ENCODE results near the gene NPIPB4. TPM values are rescaled to one million over a fixed set of nuclear protein-coding genes. Genes with fewer than 3 reads are reported as not detected.
A peak's percentile ranks its signal among the peaks of the same experiment; 100 is the strongest.
"Not testable (repeated sequence)": the region's sequence is repeated elsewhere in the genome, so short reads cannot be mapped to it uniquely, and the experiment has no call there.

Gene NPIPB4
- total RNA-seq (2014; rRNA removed; shearing (Covaris generic); ENCODE audit: low replicate concordance) = 6.9 and 10.9 TPM in 2 replicates

DNA sequence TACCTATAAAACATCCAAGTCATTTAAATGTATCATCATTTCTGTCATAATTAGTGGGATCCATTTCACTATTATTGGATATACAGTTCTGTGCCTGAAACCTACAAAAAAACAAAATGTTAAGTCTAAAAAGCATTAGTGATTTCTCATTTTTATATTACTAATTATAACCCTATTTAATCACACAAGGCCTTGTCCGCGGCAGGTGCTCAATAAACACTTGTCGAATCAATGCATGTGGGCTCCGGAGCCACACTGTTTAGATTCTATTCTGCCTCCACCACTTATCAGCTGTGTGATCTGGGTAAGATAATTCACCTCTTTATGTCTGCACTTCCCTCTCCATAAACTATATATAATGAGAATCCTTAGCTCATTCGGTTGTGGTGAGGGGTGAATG, at the start of gene NPIPB4:
Gene NPIPB4, minus strand, starts transcription at position 101 of the 400 bp plus-strand sequence. CDS start 378 bp downstream, outside the sequence.
- in situ Hi-C loops (cut with HindIII; ENCODE audit: low pct_unique_long_range_greater_than_20kb, low sequenced_read_pairs); DNase-seq (ENCODE audit: low read depth): not testable (repeated sequence)

GRCh38 chr16:21898998-21899397, 41.4 kb upstream of the NPIPB4 start:
- DNase-seq (ENCODE audit: low read depth); in situ Hi-C loops (cut with HindIII; ENCODE audit: low pct_unique_long_range_greater_than_20kb, low sequenced_read_pairs): not testable (repeated sequence)

- in situ Hi-C loops (cut with HindIII; ENCODE audit: low pct_unique_long_range_greater_than_20kb, low sequenced_read_pairs); DNase-seq (ENCODE audit: low read depth): not testable (repeated sequence)
Measured at GRCh38 chr16:21881988-21882387, 24.4 kb upstream of the NPIPB4 start.

DNA sequence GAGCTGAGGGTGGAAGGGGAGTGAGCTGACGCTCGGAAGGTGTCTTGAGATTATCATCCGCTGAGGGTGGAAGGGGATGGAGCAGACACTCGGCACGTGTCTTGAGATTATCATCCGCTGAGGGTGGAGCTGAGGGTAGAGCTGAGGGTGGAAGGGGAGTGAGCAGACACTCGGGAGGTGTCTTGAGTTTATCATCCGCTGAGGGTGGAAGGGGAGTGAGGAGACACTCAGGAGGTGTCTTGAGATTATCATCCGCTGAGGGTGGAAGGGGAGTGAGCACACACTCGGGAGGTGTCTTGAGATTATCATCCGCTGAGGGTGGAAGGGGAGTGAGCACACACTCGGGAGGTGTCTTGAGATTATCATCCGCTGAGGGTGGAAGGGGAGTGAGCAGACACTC, 20.4 kb downstream of the NPIPB4 start:
- in situ Hi-C loops (cut with HindIII; ENCODE audit: low pct_unique_long_range_greater_than_20kb, low sequenced_read_pairs); DNase-seq (ENCODE audit: low read depth): not testable (repeated sequence)

DNA sequence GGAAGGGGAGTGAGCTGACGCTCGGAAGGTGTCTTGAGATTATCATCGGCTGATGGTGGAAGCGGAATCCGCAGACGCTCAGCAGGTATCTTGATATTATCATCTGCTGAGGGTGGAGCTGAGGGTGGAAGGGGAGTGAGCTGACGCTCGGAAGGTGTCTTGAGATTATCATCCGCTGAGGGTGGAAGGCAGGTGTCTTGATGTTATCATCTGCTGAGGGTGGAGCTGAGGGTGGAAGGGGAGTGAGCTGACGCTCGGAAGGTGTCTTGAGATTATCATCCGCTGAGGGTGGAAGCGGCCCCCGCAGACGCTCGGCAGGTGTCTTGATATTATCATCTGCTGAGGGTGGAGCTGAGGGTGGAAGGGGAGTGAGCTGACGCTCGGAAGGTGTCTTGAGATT, 21.2 kb downstream of the NPIPB4 start:
- DNase-seq (ENCODE audit: low read depth); in situ Hi-C loops (cut with HindIII; ENCODE audit: low pct_unique_long_range_greater_than_20kb, low sequenced_read_pairs): not testable (repeated sequence)

- DNase-seq (ENCODE audit: low read depth); in situ Hi-C loops (cut with HindIII; ENCODE audit: low pct_unique_long_range_greater_than_20kb, low sequenced_read_pairs): not testable (repeated sequence)
Measured at GRCh38 chr16:21835747-21836146, 21.8 kb downstream of the NPIPB4 start.

DNA sequence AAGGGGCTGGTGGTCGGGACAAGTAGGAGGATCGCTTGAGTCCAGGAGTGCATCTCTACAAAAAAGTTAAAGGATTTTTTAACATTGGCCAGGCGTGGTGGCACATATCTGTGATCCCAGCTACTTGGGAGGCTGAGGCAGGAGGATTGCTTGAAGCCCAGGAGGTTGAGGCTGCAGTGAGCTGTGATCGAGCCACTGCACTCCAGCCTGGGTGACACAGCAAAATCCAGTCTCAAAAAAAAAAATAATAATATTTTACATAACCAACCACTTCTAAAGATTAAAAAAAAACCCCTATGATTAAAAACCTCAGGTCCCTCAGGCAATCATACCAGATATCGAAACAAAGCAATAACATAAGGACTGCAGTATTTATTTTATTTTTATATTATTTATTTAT, 23.3 kb downstream of the NPIPB4 start:
- DNase-seq (ENCODE audit: low read depth); in situ Hi-C loops (cut with HindIII; ENCODE audit: low pct_unique_long_range_greater_than_20kb, low sequenced_read_pairs): not testable (repeated sequence)

- DNase-seq (ENCODE audit: low read depth); in situ Hi-C loops (cut with HindIII; ENCODE audit: low pct_unique_long_range_greater_than_20kb, low sequenced_read_pairs): not testable (repeated sequence)
Measured at GRCh38 chr16:21829929-21830328, 27.6 kb downstream of the NPIPB4 start.

GRCh38 chr16:21826067-21826706, 31.4 kb downstream of the NPIPB4 start:
- in situ Hi-C loops (cut with HindIII; ENCODE audit: low pct_unique_long_range_greater_than_20kb, low sequenced_read_pairs); DNase-seq (ENCODE audit: low read depth): not testable (repeated sequence)

DNA sequence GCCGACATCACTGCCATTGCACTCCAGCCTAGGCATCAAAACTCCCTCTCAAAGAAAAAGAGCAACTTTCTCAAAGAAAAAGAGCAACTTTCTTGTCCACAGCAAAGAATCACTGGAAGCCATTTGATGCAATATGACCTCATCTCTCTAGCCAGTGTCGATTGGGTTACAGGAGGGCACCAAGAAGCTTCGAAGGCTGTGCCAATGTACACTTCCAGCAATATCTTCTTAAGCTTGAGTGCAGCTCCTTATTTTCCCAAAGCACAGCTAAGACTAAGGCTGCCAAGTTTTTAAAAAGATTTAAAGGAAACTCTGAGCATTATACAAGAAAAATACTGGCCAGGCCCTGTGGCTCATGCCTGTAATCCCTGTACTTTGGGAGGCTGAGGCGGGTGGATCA, 32.0 kb downstream of the NPIPB4 start:
- in situ Hi-C loops (cut with HindIII; ENCODE audit: low pct_unique_long_range_greater_than_20kb, low sequenced_read_pairs) = not testable (repeated sequence)

DNA sequence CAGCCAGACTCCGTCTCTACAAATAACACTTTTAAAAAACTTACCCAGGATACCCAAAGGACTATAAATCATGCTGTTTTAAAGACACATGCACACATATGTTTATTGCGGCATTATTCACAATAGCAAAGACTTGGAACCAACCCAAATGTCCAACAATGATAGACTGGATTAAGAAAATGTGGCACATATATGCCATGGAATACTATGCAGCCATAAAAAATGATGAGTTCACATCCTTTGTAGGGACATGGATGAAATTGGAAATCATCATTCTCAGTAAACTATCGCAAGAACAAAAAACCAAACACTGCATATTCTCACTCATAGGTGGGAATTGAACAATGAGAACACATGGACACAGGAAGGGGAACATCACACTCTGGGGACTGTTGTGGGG, 34.3 kb downstream of the NPIPB4 start:
- in situ Hi-C loops (cut with HindIII; ENCODE audit: low pct_unique_long_range_greater_than_20kb, low sequenced_read_pairs); DNase-seq (ENCODE audit: low read depth): not testable (repeated sequence)

More for the DNA sequence above, 32.0 kb downstream of the NPIPB4 start:
- DNase-seq (ENCODE audit: low read depth) = not testable (repeated sequence)

DNA sequence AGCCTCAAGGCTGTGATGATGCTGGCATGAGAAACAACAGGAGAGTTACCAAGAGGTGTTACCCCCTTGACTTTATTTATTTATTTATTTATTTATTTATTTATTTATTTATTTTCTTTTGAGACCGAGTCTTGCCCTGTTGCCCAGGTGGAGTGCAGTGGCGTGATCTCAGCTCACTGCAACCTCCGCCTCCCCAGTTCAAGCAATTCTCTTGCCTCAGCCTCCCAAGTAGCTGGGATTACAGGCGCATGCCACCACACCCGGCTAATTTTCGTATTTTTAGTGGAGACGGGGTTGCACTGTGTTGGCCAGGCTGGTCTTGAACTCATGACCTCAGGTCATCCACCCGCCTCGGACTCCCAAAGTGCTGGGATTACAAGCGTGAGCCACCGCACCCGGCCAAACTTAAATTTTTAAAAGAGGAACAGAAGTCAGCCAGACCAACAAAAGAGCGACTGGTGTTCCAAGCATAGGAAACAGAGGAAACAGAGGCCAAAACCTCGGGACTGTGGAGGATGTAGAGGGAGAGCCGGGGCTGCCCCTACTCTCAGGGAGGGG, 36.6 kb downstream of the NPIPB4 start:
- in situ Hi-C loops (cut with HindIII; ENCODE audit: low pct_unique_long_range_greater_than_20kb, low sequenced_read_pairs) = not testable (repeated sequence)

DNA sequence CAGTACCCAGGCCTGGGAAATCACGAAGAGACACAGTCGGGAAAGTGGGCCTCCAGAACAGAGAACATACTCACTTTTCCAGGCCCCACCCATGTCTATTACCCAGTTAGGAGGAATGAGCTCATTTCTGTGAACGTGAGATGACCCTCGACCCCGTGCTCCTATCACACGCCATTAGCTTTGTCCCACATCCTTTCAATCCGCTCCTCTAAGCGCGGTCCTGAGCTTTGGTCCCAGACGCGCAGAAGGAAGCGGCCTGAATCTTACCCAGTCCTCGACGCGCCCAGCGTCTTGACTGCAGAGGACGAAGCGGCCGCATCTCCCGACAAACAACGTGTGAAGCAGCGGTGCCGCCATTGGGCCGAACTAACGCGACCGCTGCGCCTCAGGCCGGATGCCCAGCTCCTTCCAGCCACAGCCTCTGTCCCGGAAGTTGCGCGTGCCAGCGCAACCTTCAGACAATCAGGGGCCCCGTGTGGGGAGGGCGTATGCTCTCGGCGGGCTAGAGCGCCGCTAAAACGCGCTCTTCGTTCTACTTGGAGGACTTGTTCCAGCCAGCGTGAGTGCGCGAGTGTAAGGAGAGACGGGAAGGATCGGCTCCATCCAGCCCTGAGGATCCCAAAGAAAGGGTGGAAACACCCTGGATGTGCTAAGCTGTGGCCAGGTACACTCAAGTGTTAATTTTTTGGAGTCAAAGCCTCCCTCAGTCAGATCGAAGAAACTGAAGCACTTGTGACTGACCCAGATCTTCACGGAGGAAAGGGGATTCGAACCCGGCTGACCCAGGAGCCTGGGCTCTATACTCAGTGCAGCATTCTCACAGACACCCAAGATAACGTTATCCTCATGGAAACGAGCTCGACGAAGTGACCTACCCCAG, 37.3 kb downstream of the NPIPB4 start:
- in situ Hi-C loops (cut with HindIII; ENCODE audit: low pct_unique_long_range_greater_than_20kb, low sequenced_read_pairs) = not testable (repeated sequence)
- peak; percentile 83 for DNase-seq (ENCODE audit: low read depth)

More for the DNA sequence above, 36.6 kb downstream of the NPIPB4 start:
- not testable (repeated sequence) for DNase-seq (ENCODE audit: low read depth)

DNA sequence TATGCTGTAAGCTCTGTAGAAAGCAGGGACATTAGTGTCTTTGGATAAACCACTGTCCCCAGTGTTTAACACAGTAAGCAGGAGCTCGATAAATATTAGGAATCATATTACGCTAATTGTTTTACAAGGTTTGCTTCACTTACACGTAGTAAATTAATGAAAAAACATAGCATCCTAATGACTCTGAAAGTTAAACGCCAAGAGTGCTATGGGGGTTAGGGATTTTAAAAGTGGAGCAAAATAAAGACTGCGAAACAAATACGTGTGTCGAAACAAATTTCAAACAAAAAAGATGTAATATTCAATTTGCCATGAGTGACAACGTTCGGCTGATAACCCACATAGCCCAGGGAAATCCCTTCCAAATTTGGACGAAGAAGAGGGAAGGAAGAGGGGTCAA, 37.9 kb downstream of the NPIPB4 start:
- in situ Hi-C loops (cut with HindIII; ENCODE audit: low pct_unique_long_range_greater_than_20kb, low sequenced_read_pairs); DNase-seq (ENCODE audit: low read depth): not testable (repeated sequence)

GRCh38 chr16:21817012-21817411, 40.5 kb downstream of the NPIPB4 start:
- DNase-seq (ENCODE audit: low read depth); in situ Hi-C loops (cut with HindIII; ENCODE audit: low pct_unique_long_range_greater_than_20kb, low sequenced_read_pairs): not testable (repeated sequence)

DNA sequence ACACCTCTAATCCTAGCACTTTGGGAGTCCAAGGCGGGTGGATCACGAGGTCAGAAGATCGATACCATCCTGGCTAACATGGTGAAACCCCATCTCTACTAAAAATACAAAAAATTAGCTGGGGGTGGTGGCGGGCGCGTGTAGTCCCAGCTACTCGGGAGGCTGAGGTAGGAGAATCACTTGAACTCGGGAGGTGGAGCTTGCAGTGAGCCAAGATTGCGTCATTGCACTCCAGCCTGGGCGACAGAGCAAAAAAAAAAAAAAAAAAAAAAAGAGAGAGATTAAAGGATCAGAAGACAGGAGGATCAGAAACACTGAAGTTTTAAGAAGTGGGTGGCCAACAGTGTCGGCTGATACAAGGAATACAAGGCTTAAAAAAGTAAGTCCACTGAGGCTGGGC, 41.9 kb downstream of the NPIPB4 start:
- in situ Hi-C loops (cut with HindIII; ENCODE audit: low pct_unique_long_range_greater_than_20kb, low sequenced_read_pairs); DNase-seq (ENCODE audit: low read depth): not testable (repeated sequence)

GRCh38 chr16:21802375-21802663, 55.2 kb downstream of the NPIPB4 start:
- DNase-seq (ENCODE audit: low read depth); in situ Hi-C loops (cut with HindIII; ENCODE audit: low pct_unique_long_range_greater_than_20kb, low sequenced_read_pairs): not testable (repeated sequence)

DNA sequence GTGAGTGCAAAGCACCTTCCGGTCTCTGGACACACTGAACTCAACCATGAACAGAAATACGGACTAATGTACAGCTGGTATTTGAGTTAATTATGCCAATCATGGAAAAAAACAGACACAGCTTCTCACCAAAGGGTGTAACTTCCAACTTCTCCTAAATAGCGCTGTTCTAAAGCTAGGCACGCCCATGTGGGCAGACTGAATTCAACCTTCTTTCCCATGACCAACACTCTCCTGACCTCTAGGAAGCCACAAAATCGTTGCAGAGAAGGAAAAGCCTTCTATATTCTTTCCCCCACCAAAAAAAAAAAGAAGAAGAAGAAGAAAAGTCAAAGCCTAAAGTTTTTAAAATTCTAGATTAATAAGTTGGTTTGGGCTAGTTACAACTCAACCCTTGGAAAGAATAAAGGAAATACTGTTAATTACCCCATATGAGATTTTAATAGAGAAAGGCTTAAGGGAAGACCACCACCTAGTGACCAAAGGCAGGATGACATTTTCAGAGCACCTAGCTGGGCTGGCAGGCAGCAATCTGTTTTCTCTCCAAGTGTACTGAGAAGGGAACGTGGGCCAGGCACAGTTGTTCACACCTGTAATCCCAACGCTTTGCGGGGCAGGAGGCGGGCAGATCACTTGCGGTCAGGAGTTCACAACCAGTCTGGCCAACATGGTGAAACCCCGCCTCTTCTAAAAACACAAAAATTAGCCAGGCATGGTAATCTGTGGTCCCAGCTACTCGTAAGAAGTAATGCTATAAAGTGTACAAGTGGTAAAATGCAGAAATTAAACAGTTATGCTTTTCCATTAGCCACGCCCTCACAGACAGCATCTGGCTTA, 55.8 kb downstream of the NPIPB4 start:
- in situ Hi-C loops (cut with HindIII; ENCODE audit: low pct_unique_long_range_greater_than_20kb, low sequenced_read_pairs) = not testable (repeated sequence)
- DNase-seq (ENCODE audit: low read depth) = peak; percentile 60

All from Caki2 (cell line).